T47D (cell line): ENCODE data around the gene SMARCA2.
A peak's percentile ranks its signal among the peaks of the same experiment; 100 is the strongest.

Source experiments
- DNase-seq, 2 experiments: peaks; one replicate each; pipeline versions ENCODE4 v3.0.0 to v3.0.0-alpha.2; 2011 to 2012; ENCODE audit warnings: low read depth in 1 of 2, low spot score in 1 of 2
- JUND ChIP-seq: IDR thresholded peaks from 2 replicates; pipeline ENCODE4 v1.6.1; 2012; ENCODE audit warnings: low read depth
- in situ Hi-C: cut with HindIII; loops from 2 replicates; pipeline ENCODE4 v1.10.0; 2016; ENCODE audit warnings: low sequenced_read_pairs, low pct_unique_long_range_greater_than_20kb

Gene SMARCA2

DNA sequence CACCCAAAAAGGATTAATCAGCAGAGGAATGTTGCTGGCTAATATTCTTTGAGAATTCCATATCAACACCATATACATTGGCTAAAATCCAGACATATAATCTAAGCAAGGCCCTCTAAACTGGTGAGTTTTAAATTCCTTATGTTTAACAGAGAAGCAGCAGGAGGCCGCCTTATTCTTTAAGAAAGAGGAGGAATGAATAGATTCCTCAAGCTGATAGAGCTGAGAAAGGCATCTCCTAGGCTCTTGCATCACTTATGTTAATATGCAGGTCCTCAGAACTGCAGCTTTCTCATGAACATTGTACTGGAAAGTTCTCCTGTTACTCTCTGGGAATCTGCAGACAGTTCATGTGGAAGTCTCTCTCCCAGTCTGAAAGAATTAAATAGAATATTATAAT, 20.1 kb upstream of the SMARCA2 start:
- in situ Hi-C loops, result no loop called here

DNA sequence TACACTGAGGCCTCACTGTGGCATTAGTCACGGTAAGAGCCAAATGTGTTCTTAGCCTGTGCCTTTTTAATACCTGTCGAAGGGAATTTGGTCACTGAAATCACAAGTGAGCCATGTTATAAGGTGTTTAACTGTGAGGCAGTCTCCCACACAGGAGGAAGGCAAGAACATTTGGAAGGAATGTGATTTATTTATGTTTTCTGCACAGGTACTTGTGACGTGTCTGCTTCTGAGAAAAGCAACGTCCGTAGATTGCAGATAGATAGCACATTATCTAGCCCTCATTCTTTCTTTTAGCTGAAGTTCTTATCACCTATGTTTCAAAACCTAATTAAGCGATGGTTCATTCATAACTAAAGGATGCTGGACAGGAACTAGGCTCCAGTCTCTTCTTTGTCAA, 19.0 kb upstream of the SMARCA2 start:
- DNase-seq, result no peak
- in situ Hi-C loops, result no loop called here
- TF ChIP-seq JUND, result no peak

More for the DNA sequence above, 20.1 kb upstream of the SMARCA2 start:
- TF ChIP-seq JUND, result no peak
- DNase-seq, result no peak

DNA sequence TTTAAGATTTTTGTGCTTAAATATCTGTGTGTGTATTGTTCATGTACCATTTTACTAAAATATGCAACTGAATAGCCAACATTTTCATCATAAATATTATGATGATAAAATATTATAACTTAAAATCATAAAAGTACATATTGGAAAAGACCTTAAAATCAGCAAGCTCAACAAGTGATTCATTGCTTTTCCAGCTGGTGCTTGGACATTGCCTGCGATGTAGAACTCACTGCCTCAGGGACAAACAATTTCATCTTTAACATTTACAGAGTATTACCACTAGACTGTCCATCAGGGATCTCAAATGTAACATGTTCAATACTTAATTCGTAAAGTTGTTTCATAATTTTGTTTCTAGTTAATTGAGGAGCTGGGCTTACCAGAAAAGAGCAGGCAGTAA, 17.5 kb upstream of the SMARCA2 start:
- TF ChIP-seq JUND, result no peak
- in situ Hi-C loops, result no loop called here

DNA sequence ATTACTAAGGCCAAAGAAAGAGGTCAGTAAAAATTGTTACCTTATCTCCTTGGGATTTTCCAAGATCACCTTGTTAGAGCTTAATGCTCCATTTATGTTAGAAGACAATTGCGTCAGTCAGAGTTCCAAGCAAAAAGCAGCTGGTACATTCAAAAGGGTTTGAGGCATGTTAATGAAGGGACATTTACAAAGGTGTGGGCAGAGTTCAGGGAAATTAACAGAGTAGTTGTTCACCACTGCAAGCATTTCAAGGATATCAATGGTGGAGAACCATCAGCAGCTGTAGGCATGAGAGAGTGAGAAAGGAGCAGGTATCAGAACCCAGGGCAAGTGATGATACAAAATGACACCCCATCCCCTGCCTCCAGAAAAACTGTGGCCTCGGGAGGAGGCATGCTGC, 17.0 kb upstream of the SMARCA2 start:
- in situ Hi-C loops, result no loop called here
- no peak for TF ChIP-seq JUND

More for the DNA sequence above, 17.5 kb upstream of the SMARCA2 start:
- no peak for DNase-seq

DNA sequence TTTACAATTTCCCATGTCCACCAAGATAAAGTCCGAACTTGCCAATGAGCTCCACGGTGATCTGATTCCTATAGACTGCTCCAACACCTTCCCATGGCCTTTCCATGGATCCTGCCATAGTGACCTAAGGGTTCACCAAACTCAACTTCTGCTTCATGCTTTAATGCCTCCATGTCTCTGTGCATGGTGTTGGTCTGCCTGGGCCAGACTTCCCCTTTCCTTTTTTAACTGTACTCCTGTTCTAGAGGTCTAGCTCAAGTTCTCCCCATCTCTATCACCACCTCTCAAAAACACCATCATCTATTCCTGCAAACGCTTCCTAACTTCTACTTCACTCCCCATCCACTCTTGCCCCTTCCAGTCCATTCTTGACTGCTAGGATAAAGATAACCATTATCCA, 14.8 kb upstream of the SMARCA2 start:
- in situ Hi-C loops, result no loop called here
- DNase-seq, result no peak

More for the DNA sequence above, 17.0 kb upstream of the SMARCA2 start:
- no peak for DNase-seq

DNA sequence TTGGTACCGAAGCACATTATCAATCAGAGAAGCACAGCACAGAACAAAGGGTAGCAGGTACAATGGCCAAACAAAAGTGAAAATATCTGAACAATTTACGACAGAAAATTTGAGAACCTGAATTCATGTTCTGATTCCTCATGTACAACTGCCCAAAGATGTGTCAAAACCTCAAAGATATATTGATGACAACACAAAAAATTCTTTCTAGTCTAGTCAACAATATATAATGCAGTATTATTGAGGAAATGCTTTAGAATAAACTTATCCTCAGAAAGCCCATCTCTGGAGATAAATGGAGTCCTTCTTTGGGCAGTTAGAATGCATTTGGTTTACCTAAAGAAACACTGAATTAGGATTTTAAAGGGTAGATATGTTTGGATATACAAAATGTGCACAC, 6.8 kb upstream of the SMARCA2 start:
- in situ Hi-C loops, result no loop called here
- no peak for TF ChIP-seq JUND
- DNase-seq, result no peak

More for the DNA sequence above, 14.8 kb upstream of the SMARCA2 start:
- TF ChIP-seq JUND, result no peak

DNA sequence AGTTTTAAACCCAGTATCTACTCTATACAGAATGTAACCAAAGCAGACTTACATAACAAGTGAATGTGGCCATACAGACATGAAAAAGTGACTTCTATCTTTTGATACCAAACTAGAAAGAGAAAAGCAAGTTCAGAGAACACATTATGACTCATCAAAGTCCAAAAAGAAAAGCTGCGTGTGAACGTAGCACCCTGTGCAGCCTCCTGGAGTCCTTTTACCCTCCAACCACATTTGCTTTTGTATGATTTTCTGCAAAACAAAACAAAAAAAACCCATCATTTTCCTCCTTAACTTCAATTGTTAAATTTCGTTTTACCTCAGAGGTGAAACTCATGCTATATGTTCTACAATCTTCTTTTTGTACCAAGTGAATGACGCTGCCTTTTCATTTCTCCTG, 2.8 kb upstream of the SMARCA2 start:
- TF ChIP-seq JUND, result no peak
- in situ Hi-C loops, result no loop called here
- no peak for DNase-seq

DNA sequence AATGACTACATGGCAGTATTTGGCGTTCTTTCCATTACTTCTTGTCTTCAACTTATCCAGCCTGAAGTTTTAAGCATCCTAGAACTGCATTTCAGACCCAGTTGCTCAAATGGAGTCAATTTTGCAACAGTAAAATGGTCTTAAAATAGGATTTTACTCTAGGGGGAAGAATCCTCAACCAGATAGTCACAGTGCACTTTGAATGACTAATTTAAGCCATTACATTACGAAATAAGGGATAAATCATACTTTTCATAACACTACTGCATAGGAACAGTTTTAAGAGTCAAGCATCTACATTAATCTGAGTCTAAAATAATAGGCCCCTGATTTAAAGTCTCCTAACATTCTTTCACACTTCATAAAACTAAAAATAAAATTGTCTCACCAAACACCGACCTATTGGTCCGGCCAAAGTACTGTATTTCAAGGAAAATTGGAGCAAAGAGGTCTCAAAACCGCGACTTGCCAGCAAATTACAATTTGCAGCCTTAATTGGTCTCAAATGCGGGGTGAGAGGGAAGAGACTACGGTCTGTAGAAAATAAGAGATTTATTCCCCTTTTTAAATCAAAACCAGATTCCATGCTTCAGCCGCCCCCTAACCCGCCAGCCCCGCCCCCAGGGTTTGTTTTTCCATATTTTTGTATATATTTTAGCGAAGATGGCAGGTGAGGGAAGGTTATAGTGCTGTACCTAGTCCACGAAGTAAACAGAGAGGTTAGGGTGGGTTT, 1.2 kb upstream of the SMARCA2 start:
- in situ Hi-C loops, result no loop called here
- DNase-seq, result no peak
- no peak for TF ChIP-seq JUND

DNA sequence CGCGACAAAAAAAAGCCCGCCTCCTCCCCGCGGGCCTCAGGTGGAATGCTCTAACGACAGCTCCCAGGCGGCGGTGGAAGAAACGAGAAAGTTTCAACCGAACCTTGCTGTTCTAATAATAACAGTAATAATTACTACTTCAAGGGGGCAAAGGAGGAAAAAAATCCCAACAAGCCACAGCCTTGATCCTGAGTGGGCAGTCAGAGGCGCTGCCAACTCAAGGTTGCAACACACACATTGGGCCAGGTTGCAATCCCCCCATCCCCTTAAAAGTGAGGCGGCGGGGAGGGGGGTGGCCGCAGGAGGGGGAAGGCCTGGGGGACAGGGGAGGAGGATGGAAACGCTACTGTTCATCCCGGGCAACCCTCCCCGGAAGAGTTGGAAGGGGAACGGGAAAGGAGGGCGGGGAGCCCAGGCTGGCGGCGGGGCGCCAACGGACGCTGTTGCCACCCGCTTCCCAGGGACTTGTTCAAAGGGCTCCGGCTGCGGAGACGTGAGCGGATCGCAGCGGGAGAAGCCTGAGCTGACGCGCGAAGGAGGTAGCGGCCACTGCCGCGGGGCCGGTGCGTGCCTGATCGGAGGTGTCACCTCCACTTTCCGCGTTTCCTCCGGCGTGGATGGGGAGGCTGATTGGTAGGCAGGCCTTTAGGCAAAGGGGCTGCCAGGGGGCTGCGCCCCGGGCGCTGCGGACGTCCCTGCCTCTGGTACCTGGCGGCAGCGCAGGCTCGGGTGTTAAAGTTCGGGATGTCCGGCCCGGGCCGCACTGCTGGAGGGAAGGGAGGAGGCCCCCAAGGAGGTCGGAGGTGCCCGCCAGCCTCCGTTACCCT, 647 bp downstream of the SMARCA2 start:
- in situ Hi-C loops, result no loop called here
- DNase-seq, result peak; percentile 16 to 40
- no peak for TF ChIP-seq JUND

DNA sequence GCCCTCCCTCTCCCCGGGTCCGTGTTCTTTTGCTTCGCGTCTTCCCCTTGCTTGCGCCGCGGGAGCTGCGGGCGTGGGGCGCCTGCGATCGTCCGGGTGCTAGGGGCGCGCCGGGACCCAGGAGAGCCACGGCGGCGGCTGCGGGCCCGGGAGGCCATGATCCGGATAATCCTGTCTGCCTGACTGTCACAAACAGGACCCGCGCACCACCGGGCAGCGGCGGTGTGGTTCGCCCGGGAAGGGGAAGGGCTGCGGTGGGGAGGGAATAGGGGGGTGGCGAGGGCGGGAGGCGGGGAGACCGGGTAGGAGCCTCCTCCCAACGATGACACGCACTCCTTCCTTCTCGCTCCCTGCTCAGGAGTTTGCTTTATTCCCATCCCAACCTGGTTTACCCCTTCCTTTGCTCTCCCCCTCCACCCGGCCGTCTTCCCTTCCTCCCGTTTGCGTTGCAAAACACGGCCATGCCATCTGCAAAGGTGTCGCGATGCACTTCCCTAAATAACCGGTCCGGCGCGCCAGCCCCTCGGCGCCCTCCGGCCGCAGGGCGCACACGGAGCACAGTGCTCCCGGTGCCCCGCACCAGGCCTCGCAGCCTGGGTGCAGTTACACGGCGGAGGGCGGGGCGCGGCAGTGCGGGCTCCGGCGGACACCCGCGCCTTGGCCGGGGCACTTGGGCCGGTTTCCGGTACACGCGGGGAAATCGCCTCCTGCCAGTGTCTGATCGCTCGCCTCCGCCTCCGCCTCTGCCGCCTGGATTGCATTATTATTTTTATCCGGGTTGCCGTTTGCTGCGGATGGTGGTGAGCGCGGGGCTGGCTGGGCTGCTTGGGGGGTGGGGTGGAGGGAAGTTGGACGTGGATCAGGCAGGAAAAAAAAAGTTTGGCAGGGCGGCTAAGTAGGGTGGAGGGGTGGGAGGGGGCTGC, 1.5 kb downstream of the SMARCA2 start:
- no peak for TF ChIP-seq JUND
- in situ Hi-C loops, result no loop called here
- DNase-seq, result peak; percentile 86 to 89

DNA sequence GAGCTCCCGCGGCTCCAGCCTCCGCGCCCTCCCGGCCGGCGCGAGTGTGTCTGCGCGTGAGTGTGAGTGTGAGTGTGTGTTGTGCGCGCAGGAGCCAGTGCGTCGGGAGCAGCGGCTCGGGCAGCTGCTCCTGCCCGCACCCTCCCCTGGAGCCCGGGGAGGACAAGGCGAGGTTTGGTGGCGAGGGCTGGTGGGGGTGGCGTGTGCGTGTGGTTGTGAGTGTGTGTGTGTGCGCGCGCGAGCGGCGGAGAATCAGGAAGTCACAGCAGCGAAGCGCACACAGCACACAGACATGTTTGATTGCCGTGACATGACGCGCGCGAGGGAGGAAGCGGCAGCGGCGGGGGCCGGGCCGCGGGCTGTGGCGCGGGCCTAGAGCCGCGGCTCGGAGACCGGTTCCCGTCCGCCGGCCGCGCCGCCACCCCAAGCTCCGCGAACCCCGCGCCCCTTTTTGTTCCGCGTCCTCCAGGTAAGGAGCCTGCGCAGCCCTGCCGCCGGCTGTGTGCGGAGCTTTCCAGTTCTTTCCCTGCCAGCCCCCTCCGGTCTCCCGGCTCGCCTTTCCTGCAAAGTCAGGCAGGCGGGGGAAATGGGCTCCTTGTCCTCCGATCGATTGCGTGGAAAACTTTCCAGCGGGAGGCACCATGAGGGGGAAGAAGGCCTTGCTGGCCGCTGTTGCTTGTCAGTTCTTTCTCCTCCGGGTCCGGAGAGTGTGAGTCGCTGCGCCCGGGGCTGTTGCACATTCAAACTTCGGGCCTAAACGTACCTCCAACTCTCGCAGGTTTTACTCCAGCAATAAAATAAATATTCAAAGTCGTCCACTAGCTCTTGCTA, 2.4 kb downstream of the SMARCA2 start:
- in situ Hi-C loops, result no loop called here
- TF ChIP-seq JUND, result no peak
- DNase-seq, result peak; percentile 75 to 79
